8988T (cell line): ENCODE data around the gene MPP7.

Experiments
- DNase-seq: peaks from one replicate; pipeline ENCODE4 v3.0.0; 2011

Gene MPP7

GRCh38 chr10:28263136-28263857, 39.6 kb downstream of the MPP7 start:
- no peak for DNase-seq

GRCh38 chr10:28256776-28257175, 46.1 kb downstream of the MPP7 start:
- DNase-seq = no peak

GRCh38 chr10:28254290-28254985, 48.4 kb downstream of the MPP7 start:
- no peak for DNase-seq

- no peak for DNase-seq
Measured at GRCh38 chr10:28253169-28253785, 49.6 kb downstream of the MPP7 start.
